ENCODE measurements around the gene CEACAM19. TPM values are rescaled to one million over a fixed set of nuclear protein-coding genes. Genes with fewer than 3 reads are reported as not detected.

The CEACAM19 gene
- total and polyA plus RNA-seq, 2 of the 13 experiments (the other 11 are each of a cell fraction or from before 2014, with no cell fraction given), result 1.3 to 4.0 TPM

GRCh38 chr19:44718441-44719261, 47.4 kb downstream of the CEACAM19 start (continued):
- TF ChIP-seq ZNF407 (CRISPR knock-in tag; IDR thresholded peaks at IDR 0.05; ENCODE audit: not compliant biosample characterization) (no peak), ZNF768 (CRISPR knock-in tag; IDR thresholded peaks at IDR 0.05) (peak; percentile 98), EED (CRISPR knock-in tag; IDR thresholded peaks at IDR 0.05) (no peak), ZNF430 (CRISPR knock-in tag; IDR thresholded peaks at IDR 0.05) (peak; percentile 91), ZBTB3 (CRISPR knock-in tag; IDR thresholded peaks at IDR 0.05; ENCODE audit: borderline replicate concordance, low read depth) (peak; percentile 81), ZNF564 (CRISPR knock-in tag; IDR thresholded peaks at IDR 0.05) (0 out of 2 replicates have a peak, but pooled peaks have one; percentile 27), KLF15 (CRISPR knock-in tag; IDR thresholded peaks at IDR 0.05; ENCODE audit: borderline replicate concordance) (no peak), STAT6 (CRISPR knock-in tag; IDR thresholded peaks at IDR 0.05; ENCODE audit: borderline replicate concordance) (0 out of 2 replicates have a peak, but pooled peaks have one; percentile 21), ATF5 (CRISPR knock-in tag; IDR thresholded peaks at IDR 0.05; ENCODE audit: low read depth) (0 out of 2 replicates have a peak, but pooled peaks have one; percentile 51), CENPT (CRISPR knock-in tag; IDR thresholded peaks at IDR 0.05; ENCODE audit: low read depth) (no peak), IRF1 (CRISPR knock-in tag; IDR thresholded peaks at IDR 0.05; ENCODE audit: low read depth) (no peak)
